ENCODE measurements around the gene PRADC1.

PRADC1 gene

GRCh38 chr2:73258186-73258912 lies 25.3 kb upstream of the PRADC1 start:
- DNase-seq, result no peak

GRCh38 chr2:73257425-73258125 lies 24.5 kb upstream of the PRADC1 start:
- DNase-seq, result peak in 1 of 2 donors; percentile 16

- no peak for DNase-seq
Observed at GRCh38 chr2:73257021-73257420, 24.0 kb upstream of the PRADC1 start.

GRCh38 chr2:73256618-73256922 lies 23.5 kb upstream of the PRADC1 start:
- DNase-seq, result no peak

GRCh38 chr2:73255907-73256617 lies 23.0 kb upstream of the PRADC1 start:
- no peak for DNase-seq

GRCh38 chr2:73255007-73255644 lies 22.1 kb upstream of the PRADC1 start:
- DNase-seq, result no peak

- DNase-seq, result no peak
Observed at GRCh38 chr2:73254343-73255006, 21.4 kb upstream of the PRADC1 start.

GRCh38 chr2:73253901-73254300 lies 20.9 kb upstream of the PRADC1 start:
- peak in 1 of 2 donors; percentile 21 for DNase-seq

- no peak for DNase-seq
Observed at GRCh38 chr2:73253400-73253799, 20.4 kb upstream of the PRADC1 start.

- no peak for DNase-seq
Observed at GRCh38 chr2:73252238-73253027, 19.4 kb upstream of the PRADC1 start.

- no peak for DNase-seq
Observed at GRCh38 chr2:73250872-73251846, 18.1 kb upstream of the PRADC1 start.

GRCh38 chr2:73249636-73250035 lies 16.6 kb upstream of the PRADC1 start:
- no peak for DNase-seq

- no peak for DNase-seq
Observed at GRCh38 chr2:73246850-73247249, 13.8 kb upstream of the PRADC1 start.

GRCh38 chr2:73244580-73244979 lies 11.5 kb upstream of the PRADC1 start:
- DNase-seq, result no peak

- no peak for DNase-seq
Observed at GRCh38 chr2:73243884-73244570, 11.0 kb upstream of the PRADC1 start.

- no peak for DNase-seq
Observed at GRCh38 chr2:73239776-73240175, 6.7 kb upstream of the PRADC1 start.

GRCh38 chr2:73238976-73239375 lies 5.9 kb upstream of the PRADC1 start:
- no peak for DNase-seq

GRCh38 chr2:73238149-73238548 lies 5.1 kb upstream of the PRADC1 start:
- no peak for DNase-seq

- no peak for DNase-seq
Observed at GRCh38 chr2:73237168-73237567, 4.1 kb upstream of the PRADC1 start.

GRCh38 chr2:73235315-73236028 lies 2.4 kb upstream of the PRADC1 start:
- DNase-seq, result peak in 1 of 2 donors; percentile 26
